Ureter (tissue), 1 donor: ENCODE data around the gene LCN1. TPM values are rescaled to one million over a fixed set of nuclear protein-coding genes. Genes with fewer than 3 reads are reported as not detected.

ENCODE experiments used
- DNase-seq: peaks from one replicate; pipeline ENCODE4 v3.0.0-alpha.2; 2020; ENCODE audit warnings: low spot score
- total RNA-seq: library from RNA; stranded (reverse); gene quantifications from one replicate; pipeline ENCODE4 v1.2.4, GENCODE V29; 2023
- donor health status: DM: yes; HTN: yes; CAD: no.

LCN1 gene
- not detected for total RNA-seq

GRCh38 chr9:135520916-135521607 is at the start of gene LCN1:
Gene LCN1 (plus strand): TSS chr9:135521440. CDS start chr9:135521498, 58 bp downstream.
- DNase-seq: peak; percentile 29

- no peak for DNase-seq
Measured at GRCh38 chr9:135471791-135472640, 49.2 kb upstream of the LCN1 start.

- no peak for DNase-seq
Measured at GRCh38 chr9:135473972-135474543, 47.2 kb upstream of the LCN1 start.

GRCh38 chr9:135474915-135475314 is 46.3 kb upstream of the LCN1 start:
- DNase-seq: no peak

DNA sequence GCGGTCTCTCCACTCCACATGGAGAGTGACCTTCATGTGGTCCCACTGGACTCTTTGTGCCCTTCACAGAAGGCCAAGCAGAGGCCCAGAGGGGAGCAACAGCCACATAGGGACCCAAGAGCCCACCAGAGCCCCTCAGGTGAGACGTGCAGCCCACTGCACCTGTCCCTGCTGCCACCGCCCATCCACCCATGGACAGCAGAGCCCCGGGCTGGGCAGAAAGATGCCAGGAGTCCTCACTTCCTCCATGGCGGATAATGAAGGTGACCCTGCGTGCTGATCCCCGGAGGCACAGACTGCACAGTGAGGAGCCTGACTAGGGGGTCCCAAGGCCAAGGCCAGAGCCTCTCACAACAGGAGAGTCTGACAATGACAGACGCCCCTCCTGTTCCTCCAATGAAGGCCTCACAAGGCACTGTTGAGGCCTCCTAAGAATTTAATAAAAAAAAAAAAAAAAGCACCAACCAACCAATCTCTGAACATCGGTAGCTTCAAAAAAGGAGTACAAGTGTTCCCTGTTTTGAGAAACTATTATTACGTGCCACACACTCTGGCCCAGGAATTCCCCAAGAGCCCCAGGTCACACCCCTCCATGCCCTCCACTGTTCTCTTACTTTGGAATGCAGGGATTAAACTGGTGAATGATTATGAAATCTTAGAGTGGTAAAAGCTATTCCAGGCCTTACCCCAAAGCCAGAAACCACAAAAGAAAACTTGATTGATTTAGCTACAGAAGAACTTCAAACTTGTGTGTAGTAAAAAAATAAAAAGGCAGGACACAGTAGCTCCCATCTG is 44.5 kb upstream of the LCN1 start:
- DNase-seq: no peak

GRCh38 chr9:135478191-135478590 is 43.0 kb upstream of the LCN1 start:
- no peak for DNase-seq

- no peak for DNase-seq
Measured at GRCh38 chr9:135478829-135479468, 42.3 kb upstream of the LCN1 start.

GRCh38 chr9:135479469-135480052 is 41.7 kb upstream of the LCN1 start, which contains the start of gene PPP1R26:
Gene PPP1R26 (plus strand): TSS chr9:135479782. CDS start chr9:135484511, 4,729 bp downstream.
- DNase-seq: no peak

GRCh38 chr9:135480071-135480939 is 40.9 kb upstream of the LCN1 start:
- no peak for DNase-seq

DNA sequence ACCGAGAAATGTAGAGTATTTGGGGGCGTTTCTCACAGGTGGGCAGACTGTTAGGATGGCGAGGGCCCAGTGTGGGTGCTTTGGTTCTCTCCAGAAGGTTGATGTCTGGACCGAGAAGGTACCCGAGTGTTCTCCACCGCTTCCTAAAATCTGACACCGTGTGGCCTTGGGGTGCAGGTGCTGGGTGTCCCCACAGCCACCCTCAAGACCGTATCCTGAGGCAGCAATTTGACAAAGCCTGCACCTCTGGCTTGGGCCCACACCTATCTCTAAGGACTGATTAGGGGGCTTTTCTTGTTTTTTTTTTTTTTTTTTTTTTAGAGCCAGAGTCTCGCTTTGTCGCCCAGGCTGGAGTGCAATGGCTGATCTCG is 40.3 kb upstream of the LCN1 start:
- no peak for DNase-seq

DNA sequence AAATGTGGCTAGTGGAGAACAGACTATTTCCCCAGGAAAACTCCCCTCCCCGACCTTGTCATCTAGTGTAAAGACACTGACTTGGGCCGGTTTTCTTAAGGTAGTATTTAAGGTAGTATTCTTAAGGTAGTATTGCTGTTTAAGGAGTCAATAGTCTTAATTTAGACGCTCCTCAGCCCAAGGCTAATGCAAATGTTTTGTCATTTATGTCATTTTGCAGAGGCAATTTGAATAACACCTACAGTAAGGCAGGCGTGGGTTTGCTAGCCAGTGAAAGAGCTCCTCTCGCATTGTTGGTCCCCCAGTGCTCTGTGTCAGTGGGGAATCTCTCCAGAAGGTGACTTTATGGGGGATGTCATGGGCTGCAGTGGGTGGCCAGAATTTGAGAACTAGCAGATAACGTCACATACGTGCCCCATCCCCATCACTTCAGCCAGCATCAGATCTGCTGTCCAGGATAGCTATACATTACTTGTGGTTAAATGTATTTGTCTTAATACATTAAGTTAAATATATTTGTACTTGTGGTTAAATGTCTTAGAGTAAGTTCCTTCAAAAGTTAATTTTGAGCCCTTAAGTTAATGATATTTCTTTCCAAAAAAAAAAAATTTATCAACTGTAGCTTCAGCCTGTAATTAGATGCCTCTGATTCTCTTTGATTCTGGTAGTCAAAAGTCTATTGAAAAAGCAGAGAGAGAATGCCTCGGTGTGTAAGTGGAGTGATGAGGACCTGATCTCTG is 39.1 kb upstream of the LCN1 start:
- DNase-seq: no peak

GRCh38 chr9:135484460-135485277 is 36.6 kb upstream of the LCN1 start:
- no peak for DNase-seq

- DNase-seq: no peak
Measured at GRCh38 chr9:135485385-135485784, 35.9 kb upstream of the LCN1 start.

GRCh38 chr9:135485832-135486231 is 35.4 kb upstream of the LCN1 start:
- DNase-seq: no peak

DNA sequence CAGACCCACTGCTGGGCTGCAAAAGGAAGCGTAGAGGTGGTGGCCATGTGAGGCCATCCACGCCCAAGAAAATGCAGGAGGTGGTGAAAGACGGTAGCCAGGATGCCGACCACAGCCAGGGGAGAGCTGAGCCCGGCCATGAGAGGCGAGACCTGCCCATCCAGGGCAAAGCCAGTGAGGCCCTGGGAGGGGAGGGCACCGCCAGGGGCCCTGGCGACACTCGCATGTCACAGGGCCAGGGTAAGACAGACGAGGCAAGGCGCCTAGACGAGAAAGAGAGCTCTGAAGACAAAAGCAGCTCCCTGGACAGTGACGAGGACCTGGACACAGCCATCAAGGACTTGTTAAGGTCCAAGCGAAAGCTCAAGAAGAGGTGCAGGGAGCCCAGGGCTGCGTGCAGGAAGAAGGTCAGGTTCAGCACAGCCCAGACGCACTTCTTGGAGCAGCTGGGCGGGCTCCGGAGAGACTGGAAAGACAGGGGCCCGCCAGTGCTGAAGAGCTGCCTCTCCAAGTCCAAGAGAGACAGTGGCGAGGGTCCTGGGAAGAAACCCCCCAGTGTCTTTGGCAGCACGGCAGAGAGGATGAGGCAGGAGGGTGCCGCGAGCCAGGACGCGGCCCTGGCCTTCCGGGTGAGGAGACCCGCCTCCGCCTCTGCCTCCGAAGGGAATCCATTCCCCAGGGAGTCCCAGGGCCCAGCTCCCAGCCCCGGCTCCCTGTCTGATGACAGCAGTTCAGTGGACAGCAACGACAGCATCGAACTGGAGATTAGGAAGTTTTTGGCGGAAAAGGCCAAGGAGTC is 34.8 kb upstream of the LCN1 start:
- DNase-seq: no peak

- DNase-seq: no peak
Measured at GRCh38 chr9:135487281-135488012, 33.8 kb upstream of the LCN1 start.

- DNase-seq: no peak
Measured at GRCh38 chr9:135488013-135488330, 33.3 kb upstream of the LCN1 start.
